TTC549 (cell line): ENCODE data around the gene BMAL1.
"Not testable (repeated sequence)": the region's sequence is repeated elsewhere in the genome, so short reads cannot be mapped to it uniquely, and the experiment has no call there.

Experiments
- FAIRE-seq: peaks from 2 replicates; lab custom pipeline; 2012; peaks lifted over from hg19 to GRCh38; lab: Jason Lieb, UNC

The BMAL1 gene

DNA sequence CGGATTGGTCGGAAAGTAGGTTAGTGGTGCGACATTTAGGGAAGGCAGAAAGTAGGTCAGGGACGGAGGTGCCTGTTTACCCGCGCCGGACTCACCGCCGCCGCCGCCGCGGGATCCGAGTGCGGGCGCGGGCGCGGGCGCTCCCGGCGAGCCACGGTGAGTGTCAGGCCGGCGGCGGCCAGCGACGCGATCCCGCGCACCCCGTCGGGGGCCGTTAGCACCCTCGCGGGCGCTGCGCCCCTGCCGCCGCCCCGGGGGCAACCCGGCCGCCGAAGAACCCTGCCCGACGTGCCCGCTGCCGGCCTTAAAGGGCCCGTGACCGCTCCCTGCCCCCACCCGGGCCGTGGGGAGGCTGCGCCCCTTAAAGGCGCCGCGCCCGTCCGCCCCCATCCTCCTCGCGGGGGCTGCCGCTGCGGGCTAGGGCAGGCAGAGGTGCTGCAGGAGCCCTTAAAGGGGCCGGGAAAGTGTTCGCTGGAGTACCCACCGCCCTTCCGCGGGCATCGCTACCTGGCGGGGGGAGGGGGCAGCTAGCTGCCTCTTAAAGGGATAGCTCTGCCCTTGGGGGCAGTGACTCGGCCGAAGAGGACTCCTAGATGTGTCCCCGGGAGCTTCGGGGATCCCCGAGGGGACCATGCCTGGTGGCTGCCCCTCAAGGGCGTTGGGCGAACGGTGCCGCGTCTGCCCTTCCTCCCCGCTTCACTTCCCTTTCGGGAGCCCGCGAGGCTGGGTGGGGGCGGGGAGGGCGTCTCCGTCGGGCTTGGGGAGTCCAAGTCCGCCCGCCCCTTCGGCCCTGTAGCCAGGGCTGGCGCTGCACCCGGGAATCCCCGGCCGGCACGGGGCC, at the start of gene BMAL1:
Gene BMAL1, plus strand, starts transcription at position 23 of the 841 bp plus-strand sequence. CDS start 76,519 bp downstream, outside the sequence.
- no peak for FAIRE-seq

- no peak for FAIRE-seq
Measured at GRCh38 chr11:13228572-13228971, 49.0 kb upstream of the BMAL1 start.

DNA sequence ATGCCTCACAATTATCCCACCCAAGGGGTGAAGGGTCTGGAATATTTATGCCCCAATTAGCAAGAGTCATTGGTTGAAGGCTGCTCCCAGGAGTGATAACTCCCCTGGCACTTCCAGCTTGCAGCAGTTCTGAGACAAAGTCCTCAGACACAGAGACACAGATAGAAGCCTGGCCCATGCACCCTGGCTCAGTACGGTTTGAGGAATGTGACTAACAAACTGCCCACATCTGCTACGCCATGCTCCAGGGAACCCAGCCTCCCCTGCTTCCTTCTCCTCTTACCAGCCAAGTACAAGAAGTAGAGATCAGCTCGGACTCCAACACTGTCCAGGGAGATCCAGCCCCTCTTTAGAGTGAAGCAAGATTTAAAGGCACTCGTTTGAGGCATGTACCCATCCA, 48.5 kb upstream of the BMAL1 start:
- FAIRE-seq, result no peak

DNA sequence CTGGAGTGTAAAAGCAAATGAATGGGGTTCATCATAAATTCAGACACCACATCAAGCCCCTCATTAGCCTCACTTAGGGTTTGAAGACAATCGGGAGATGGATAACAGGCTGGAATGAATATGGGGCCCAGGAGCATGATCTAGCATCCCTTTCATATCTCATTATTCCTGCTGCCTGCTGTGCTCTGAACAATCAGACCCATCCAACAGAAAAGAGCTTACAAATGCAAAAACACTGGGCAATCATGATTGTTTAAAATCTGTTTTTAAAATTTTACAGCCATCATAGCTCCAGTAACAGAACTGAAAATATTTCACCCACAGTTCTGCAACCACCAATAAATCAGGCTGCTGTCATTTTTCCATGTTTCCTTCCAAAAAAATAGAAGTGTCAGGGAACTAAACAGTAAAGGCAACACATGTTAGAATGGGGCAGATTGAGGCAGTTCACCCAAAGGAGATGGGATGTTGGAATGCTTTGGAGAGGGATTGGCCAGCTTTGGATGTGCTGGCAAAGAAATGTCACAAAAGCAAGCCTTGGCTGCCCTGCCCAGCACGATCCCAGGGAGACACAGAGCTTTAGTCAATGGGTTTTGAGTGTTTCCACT, 47.8 kb upstream of the BMAL1 start:
- FAIRE-seq, result no peak

DNA sequence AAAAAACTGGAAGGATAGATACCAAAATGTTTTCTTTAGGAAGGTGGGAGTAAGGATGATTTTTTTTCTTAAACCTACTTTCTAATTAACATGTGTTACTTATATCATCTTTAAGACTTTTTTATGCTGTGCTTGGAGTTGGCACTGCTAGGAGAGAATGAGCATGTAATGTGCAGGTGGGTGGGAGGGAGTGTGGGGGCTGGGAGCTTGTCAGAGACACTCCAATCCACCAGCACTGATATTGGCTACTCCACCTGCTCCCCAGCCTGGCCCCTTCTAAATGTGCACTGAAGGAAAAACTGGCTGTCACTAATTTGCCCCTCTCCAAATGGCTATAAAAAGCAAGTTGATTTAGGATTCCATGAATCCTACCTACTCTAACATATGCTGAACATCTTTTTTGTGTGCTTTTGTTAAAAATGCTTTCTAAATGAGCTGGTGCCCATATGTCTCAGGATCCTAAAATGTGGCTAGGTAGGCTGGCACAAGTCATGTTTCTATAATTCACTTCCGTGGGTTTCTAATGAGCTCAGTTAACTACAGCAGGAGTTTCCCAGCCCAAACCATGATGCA, 44.3 kb upstream of the BMAL1 start:
- FAIRE-seq, result no peak

DNA sequence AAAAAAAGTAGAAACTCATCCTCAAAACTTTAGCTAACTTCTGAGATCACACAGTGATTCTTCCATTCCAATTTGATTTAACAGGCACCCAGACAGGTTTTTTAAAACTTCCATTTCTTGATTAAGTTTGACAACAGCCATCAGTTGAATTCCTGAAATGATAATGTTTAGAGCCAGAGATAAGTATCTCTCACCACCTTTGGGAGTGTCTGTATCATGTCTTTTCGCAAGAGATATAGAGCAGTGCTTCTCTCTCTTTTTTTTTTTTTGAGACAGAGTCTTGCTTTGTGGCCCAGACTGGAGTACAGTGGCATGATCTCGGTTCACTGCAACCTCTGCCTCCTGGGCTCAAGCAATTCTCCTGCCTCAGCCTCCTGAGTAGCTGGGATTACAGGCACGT, 41.7 kb upstream of the BMAL1 start:
- FAIRE-seq, result no peak

GRCh38 chr11:13236626-13237025, 41.0 kb upstream of the BMAL1 start:
- no peak for FAIRE-seq

GRCh38 chr11:13237761-13238160, 39.8 kb upstream of the BMAL1 start:
- no peak for FAIRE-seq

GRCh38 chr11:13238879-13239514, 38.6 kb upstream of the BMAL1 start:
- FAIRE-seq, result no peak

DNA sequence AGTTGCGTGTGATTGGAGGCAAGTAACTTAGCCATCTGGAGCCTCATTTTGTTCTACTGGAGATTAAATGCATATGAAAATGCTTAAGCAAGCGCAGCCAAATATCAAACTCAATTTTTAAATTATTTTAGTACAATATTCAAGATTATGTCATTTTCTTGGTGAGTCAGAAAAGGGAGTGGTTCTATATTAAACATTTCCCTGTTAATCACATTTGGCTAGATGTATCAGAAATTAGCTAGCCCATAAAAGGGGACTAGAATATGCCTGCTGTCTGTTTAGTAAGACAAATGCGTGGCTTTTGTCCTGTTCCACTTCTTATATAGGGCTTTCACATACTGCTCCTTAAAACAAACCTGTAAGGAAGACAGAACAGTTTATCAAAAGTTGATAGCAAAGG, 35.0 kb upstream of the BMAL1 start:
- FAIRE-seq, result no peak

- FAIRE-seq, result no peak
Measured at GRCh38 chr11:13247606-13248296, 29.8 kb upstream of the BMAL1 start.

GRCh38 chr11:13249177-13249576, 28.4 kb upstream of the BMAL1 start:
- FAIRE-seq, result no peak

GRCh38 chr11:13249992-13250391, 27.6 kb upstream of the BMAL1 start:
- no peak for FAIRE-seq

DNA sequence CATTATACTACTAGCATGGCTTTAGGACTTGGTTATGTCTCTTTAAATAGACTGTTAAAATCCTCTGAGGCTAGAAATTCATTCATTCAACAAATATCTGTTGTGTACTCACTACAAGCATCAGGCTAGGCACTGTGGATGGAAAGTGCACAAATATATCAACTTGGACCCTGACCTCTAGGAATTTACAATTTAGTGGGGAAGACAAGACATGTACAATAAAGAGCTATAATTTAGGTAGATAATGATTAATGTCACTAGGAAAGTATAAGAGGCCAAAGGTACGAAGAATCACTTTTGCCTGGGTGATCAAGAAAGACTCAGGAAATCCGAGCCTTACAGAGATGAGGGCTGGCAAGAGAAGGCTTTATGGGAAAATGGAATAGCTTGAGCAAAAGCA, 25.6 kb upstream of the BMAL1 start:
- FAIRE-seq, result no peak

GRCh38 chr11:13252438-13252837, 25.2 kb upstream of the BMAL1 start:
- no peak for FAIRE-seq

GRCh38 chr11:13256216-13256615, 21.4 kb upstream of the BMAL1 start:
- FAIRE-seq, result no peak

GRCh38 chr11:13258061-13258460, 19.5 kb upstream of the BMAL1 start:
- FAIRE-seq, result not testable (repeated sequence)

- FAIRE-seq, result no peak
Measured at GRCh38 chr11:13258855-13259254, 18.7 kb upstream of the BMAL1 start.

GRCh38 chr11:13259374-13259773, 18.2 kb upstream of the BMAL1 start:
- FAIRE-seq, result no peak

DNA sequence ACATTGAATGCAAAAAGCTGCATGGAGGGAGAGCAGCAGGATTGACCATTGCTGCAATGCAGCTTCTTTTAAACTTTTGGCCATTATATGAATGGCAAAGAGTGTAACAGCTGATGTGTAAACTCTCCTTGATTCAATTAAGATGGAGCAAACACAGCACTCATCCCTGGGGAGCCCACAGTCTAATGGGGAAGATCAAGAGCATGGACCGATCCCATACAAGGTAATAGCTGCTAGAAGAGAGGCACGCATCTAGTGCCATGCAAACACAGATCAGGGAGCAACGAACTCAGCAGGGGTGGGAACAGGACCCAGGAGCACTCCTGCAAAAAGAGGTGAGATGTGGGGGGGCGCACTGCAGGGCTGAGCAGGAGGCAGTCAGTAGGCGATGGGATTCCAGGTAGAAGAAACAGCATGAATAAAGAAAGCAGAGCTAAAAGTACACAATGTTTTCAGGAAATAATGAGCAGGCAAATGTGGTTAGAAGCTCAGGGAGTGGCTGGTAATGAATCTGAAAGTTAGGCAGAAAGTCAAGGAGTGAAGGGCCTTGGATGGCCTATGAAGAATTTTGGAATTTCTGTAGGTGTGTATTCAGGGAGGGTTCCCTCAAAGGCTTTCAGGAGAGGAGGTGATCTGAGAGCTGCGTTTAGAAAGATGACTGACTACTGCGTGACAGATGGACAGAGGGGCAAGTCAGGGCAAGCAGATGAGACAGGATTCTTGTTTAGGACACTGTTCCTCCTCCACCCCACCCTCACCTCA, 17.2 kb upstream of the BMAL1 start:
- no peak for FAIRE-seq

- no peak for FAIRE-seq
Measured at GRCh38 chr11:13260963-13261588, 16.5 kb upstream of the BMAL1 start.
